Activated T-helper 1 cell treated with Interleukin-2 at 50 U/mL for 16 hours (primary cell): ENCODE measurements around the gene CEMIP.

Experiments used
- DNase-seq: peaks from one replicate; pipeline ENCODE4 v3.0.0-alpha.2; 2020; ENCODE audit warnings: low read depth

Gene CEMIP

DNA sequence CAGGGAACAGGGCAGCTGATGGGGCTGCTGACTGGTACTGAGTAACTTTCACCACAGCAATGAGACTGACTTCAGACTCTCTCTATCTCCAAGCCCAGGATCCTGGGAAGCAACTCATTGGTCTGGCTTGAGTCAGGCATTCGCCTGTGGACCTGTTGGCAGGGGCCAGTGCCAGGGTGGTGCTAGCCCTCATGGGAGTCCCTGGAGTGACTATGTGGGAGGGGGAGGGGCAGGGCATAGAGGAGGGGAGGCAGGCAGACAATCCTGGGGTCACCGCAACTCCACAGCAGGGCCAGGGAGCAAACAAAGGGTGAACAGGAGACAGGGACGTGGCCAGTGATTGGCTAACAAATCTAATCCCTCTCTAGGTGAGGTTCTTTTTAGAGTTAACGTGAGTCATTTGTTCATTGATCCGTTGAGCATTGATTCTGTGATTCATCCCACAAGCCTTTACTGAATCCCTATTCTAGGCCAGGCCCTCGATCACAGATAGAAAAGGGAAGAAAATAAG, 71.8 kb downstream of the CEMIP start:
- no peak for DNase-seq

DNA sequence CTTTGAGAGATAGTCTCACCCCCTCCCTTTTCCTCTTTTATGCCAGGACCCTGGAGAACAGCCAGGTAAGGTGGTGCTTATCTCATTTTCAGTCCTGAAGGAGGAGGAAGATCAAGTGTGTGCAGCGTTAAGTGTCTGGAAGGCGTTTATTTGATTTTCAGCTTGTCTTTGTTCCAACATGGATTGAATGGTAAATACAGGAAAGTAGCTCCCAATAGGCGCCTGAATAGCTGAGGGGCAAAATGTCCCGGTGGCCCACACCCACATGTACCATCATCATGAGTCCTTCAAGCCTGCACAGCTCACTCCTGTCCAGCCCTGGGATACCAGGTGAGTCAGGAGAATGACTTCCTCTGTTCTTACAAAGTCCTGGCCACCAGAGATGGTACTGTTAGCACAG, 73.5 kb downstream of the CEMIP start:
- no peak for DNase-seq

DNA sequence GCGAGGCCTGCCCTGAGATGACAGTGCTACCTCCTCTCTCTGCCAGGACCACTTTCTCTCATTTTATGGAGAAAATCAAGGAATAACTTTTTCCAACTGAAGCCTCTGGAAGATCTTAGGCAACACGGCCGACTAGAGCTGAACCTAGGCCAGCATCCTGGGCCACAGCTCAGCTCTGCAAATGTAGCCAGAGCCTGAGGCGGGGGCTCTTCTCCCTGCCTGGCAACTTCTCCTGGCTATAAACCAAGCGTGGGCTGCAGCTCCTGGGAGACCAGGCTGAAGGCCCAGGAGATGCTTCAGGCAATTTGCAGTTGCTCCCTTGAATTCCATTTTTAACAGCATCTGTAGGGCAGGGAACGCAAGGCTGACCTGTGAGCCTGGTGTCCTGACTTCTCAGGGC, 74.9 kb downstream of the CEMIP start:
- DNase-seq: no peak

DNA sequence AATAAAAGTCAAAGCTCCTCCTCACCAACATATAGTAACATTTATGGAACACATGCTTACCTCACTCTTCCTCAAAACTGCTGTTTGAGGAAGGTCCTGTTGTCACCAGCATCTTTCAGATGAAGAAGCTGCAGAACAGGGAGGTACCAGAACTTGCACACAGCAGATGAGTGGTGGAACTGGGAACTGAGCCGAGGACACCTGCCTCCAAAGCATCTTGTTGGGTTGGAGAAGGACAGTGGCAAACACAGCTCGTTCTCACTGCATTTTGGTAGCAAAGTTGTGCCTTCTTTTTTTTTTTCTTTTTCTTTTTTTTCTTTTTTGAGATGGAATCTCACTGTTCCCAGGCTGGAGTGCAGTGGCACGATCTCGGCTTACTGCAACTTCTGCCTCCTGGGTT, 76.0 kb downstream of the CEMIP start:
- no peak for DNase-seq

DNA sequence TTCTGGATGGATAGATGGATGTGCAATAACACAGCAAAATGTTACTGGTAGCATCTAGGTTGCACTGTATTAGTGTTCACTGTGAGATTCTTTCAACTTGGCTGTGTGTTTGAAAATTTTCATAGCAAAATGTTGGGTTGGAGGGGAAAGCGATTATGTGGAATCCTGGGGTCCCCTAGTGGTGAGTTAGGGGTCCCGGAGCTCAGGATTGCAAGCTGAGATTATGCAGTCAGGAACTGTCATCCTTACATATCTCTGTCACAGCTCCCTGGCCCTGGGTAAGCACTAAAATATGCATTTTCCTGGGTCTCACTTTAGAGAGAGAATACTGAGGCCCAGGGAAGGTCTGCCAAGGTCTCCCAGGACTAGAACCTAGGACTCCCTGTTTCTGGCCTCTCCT, 77.2 kb downstream of the CEMIP start:
- DNase-seq: no peak

DNA sequence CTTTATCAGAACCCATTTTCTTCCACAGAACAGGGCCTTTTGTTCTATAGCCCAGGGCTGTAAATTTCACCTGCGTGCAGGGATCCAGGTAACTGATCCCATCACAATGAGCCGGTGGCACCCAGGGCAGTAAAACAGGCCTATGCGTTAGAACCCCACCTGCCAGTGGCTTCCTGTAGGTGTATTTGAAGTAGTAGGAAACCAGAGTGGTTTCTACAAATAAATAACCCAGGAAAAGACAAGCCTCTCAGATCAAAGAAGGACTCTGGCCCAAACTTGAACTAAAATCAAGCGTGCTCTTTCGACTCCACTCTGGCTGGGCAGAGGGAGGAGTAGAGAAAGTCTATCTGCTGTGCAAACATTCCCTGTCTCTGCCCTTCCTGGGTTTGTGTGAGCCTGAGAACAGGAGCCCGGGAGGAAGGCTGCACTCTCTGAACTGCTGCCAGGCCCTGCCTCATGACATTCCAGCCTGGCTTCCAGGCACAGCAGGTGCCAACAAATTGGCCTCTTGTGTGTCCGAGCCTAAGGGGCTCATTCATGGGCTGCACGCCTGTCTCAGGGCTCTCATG, 77.7 kb downstream of the CEMIP start:
- DNase-seq: no peak

DNA sequence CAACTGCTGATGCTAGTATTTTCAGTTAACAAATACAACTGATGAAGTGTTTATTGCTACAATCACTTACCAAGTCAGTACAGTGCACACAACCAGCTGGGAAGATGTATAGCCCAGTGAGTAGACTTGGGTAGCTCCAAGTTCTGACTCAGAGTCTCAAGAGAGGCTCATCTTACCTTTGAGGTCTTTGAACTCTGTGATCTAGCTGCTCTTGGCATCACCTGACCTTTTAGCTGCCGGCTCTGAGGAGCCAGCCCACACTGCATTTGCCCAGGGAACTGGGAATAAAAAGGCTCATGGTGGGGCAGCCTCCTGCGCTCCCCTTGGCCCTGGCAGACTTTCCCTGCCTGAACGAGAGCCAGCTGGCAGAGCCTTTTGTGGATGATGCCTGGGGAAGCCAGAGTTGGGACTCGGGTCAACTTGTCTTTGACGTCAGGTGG, 82.6 kb downstream of the CEMIP start:
- no peak for DNase-seq

DNA sequence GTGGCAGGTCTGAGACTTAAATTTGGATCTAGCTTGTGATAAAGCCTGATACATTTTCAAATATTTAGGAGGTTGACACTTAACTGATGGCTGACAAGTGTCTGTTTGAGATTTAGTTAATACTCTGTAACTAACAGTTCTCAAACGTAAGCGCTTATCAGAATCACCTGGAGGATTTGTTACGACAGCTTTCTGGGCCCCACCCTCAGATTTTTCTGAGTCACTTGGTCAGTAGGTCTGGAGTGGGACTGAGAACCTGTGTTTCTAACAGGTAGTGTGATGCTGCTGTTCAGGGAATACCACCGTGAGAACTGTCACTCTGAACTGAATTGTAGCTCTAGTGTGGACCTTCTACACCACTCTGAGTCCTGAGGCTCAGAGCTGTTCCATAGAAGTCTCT, 85.5 kb downstream of the CEMIP start:
- no peak for DNase-seq

DNA sequence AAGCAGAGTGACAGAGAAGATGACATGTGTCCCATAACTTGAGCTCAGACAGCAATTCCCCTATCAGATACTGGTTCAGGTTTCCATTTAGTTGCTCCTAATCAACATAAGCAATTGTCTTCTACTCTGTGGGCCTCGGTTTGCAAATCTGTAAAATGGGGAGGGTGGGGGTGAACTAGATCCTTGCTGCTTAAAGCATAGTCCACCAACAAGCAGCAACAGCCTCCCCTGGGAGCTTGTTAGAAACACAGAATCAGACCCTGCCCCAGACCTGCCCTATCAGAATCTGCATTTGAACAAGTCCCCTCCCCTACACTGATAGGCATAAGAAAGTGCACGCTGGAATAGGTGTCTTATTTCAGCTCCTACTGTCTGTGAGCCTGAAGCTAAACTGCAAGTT, 87.8 kb downstream of the CEMIP start:
- no peak for DNase-seq

DNA sequence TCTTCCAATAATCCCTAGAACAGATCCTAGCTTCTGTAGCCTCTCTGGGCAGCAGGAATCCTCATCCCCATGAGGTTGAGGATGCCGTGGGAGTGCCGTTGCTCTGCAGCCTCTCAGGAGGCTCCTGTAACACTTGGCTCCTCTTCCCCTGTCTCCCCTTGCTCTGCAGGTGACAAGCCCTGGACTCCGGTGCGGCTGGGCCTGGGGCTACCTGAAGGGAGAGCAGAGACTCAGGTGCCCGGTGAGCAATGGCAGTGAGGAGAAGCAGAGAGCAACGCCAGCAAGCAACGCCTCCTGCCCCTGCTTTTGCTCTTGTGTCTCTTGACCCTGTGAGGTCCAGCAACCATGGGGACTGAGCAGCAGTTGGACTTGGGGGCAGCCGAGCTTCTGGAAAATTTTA, 91.2 kb downstream of the CEMIP start:
- no peak for DNase-seq

DNA sequence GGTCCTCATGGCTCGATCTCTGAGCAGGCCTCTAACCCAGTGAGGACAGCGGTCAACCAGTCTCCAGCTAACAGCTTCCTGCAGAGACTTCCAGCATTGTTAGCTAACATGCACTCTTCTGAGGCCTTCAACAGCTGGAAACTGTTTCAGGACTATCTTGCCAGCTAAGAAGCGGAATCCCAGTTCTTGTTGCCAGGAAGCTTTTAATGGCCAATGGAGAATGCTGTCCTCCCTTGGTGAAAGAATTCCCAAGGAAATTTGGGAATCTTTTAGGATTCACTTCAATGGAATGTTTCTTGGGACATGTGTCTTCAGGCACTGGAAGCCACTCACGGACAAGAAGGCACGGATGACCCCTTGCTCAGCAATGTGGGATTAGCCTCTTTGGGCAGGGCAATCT, 91.7 kb downstream of the CEMIP start:
- DNase-seq: no peak

DNA sequence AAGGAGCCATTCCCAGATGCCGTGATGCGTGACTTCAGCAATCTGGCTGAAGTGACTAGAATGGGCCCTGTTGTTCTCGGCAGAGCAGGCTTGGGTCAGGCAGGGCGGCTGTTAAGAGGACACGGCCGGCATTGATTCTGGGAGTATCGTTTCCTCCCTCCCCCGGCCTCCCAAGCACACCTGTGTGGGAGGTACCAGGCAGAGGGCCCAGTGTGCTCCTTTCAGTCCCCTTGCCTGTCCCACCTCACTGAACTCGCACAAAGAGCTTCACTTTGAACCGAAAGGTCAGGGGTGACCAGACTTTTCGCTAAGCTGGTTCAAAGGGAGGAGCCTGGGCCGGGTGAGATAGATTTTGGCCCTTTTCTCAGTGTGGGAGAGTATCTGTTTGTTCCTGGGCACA, 92.7 kb downstream of the CEMIP start:
- no peak for DNase-seq

DNA sequence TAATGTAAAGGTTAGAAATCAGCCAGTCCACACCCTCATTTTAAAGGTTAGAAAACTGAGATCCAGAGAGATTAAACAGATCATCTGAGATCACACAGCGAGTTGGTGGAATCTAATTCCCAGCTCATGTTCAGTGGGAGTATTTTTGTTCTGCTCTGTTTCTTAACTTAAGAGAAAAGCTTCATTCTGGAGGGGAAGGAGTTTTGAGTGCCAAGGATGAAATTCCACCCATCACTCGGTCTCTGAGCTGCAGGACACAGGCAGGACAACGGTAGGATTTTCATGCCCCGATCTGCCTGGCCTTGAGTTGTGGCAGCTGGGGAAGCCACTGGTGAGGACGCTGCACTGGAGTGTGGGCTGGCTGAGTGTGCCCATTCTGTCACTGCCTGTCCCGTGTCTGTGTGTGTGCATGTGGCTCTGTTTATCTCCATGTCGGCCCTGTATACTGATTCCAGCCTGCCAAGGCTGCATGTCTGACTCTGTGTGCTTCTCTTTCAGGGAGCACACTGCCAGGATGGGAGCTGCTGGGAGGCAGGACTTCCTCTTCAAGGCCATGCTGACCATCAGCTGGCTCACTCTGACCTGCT, 94.3 kb downstream of the CEMIP start:
- no peak for DNase-seq

DNA sequence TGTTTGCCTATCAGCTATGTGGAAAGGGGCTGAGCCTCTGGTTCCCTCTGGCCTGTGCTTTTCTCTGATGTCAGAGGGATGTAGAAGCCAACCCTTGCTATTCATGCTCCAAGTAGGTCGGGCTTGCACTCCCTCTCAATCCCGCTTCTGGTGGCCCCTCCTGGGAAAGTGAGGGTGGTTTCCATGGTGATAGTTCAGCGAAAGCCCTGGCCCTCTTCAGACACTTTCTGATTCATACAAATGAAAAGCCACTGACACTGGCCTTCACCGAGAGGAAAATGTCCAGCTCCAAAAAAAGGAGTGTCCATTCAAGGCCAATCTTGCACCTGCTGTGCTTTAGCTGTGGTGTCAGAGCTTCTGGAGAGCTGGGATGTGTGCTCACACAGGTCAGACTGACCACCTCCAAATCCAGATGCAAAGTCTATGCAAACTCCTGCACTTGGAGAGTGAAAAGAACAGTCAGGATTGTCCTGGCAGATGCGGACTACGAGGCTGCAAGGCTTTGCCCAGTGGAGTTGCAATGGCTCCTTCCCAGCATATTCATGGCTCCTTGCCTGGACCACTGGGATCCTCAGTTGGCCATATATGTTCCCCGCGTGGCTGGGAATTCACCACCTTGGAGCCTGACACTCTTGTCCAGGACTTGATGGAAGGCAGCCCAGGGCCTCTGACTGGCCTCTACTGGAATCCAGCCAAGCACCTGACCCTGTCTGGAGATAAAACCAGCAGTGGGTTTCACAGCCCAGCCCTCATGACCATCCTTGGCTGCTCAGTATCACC, 96.6 kb downstream of the CEMIP start:
- no peak for DNase-seq

DNA sequence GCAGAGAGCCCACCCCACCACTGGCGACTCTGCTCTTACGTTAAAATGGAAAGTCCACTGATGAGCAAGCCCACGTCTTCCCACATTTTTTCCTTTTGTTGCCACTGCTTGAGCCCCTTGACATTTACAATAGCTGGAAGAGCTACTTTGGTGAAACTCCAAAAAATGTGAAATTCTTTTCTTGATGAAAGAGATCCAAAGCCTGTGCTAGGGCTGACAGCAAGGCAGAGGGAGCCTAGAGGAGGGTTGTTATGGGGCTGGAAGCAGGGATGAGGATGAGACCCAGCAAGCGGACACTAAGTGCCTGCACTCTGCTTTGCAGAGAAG, 97.1 kb downstream of the CEMIP start:
- DNase-seq: no peak

DNA sequence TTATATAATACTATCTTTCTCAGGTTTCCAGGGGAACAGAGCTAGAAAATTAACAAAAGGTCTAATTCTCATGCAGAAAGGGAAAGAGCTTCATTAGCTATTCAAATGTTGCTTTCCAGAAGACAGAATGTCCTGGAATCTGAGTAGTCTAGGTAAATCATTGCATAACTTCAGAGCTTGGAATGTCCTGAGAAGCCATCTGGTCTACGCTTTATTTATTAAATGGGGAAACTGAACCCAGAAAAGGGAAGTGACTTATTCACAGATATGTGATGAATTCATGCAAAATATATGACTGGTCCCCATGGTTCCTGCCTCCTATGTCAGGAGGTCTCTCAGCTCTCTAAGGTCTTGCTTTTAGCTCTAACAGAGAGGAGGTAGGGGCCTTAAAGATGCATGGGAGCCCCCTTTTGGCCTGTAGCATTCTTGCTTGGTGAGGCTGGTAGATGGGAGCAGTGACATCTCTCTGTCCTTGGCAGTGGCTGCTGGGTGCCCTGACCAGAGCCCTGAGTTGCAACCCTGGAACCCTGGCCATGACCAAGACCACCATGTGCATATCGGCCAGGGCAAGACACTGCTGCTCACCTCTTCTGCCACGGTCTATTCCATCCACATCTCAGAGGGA, 99.2 kb downstream of the CEMIP start:
- DNase-seq: no peak

DNA sequence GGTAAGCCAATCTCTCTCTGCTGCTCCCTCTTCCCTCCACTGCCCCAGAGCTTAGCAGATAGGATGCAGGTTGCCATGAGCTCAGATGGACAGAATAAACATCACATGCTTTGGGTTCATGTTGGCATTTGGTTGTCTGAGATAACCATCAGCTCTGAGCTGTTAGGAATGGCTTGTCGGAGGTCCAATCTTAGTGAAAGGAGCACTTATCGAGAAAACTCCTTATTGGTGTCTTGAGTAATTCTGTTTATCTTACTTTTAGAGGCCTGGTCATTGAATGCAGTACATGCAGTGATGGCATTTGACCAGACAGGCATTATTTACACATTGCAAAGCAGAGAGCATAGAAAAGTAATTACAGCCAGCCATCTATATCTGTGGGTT, 99.7 kb downstream of the CEMIP start:
- DNase-seq: no peak

DNA sequence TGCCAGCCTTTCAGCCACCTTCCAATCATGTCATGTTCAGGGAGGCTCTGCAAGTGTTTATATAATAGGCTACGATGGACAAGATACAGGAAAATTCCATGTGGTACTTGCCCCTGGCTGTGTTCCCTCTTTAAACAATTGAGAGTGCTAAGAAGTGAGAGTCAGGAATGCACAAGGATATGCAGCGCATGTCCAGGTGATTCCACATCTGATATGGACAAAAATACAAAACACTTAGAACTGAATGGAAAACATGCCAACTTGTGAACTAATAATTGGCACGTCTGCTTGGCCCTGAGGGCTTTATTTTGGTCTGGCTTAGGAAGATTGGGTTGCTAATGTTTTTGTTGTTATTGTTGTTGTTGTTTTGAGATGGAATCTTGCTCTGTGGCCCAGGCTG, 100.9 kb downstream of the CEMIP start:
- DNase-seq: no peak

DNA sequence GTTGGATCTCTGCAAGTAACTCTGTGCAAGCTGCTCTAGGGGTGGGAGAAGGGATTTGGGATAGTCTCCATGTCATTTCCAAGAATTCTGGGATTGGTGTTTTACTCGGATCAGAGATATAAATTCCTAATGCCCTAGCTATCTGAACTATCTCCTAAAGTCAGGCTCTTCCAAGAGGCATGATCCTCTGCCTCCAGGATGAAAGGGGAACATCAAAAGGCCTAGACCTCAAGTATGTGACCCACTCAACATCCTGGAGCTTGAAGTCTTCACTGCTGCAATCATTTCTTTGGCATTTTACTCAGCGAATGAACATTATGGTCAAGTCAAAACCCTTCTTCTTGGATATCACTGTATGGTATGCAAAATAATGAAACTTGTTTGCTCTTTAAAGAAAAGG, 104.5 kb downstream of the CEMIP start:
- no peak for DNase-seq

DNA sequence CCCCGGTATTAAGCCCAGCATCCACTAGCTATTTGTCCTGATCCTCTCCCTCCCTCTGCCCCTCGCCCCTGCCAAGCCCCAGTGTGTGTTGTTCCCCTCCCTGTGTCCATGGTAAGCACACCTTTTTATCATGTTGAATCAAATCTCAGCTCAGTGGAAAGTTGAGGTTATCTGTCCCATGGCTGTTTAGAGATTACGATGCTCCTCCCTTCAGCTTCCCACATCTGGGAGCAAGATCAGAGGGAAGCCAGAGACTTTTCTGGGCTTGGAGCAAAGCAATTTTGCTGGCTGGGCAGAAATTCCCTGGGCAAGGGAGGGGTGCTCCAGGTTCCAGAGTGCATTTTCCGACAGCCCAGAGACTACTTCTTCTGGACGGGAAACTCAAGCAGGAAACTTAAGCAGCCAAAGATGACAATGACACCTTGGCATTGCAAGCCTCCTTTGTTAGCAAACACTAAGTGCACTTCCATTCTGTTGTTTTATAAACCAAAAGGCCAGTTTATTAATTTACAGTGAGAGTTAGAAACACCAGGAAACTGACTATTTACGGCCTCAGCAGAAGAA, 105.9 kb downstream of the CEMIP start:
- DNase-seq: no peak

DNA sequence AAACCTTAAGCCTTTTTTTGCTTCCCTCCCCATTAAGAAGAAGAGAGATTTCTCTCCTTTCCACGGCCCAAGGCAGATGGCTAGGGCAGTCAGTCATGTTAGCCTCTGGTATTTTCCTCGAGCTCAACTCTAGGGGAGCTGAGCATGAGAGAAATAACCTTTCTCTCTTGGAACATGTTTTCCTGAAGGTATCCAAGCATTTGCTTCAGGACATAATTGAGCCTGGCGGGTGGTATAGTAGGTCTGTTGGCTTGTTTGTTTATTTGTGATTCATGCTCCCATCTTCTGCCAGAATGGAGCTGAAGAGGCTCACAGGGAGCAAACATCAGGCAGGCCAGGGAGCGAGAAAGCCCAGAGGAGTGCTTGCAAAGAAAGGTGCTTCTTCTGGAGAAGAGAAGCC, 108.0 kb downstream of the CEMIP start:
- no peak for DNase-seq

DNA sequence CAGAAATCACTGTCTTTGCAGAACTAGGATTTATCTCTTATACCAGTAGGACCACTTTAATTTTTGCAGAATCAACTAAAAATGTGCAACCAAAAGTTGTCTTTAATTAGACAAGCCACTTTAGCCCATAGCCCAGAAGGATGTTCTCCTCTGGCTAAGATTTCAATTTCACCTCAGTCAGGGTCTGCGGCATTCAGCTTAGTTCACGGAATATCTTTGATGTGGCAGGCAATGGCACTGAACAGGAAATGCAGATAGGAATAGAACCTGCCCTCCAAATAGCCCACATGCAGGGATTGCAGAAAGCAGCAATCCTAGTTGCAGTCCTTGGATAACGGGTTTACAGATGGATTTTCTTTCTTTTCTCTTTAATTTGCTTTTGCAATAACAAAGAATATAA, 109.7 kb downstream of the CEMIP start:
- no peak for DNase-seq
